GM12801 (cell line): ENCODE measurements around the gene IKZF1.

ENCODE experiments used
- CTCF ChIP-seq: IDR thresholded peaks from one replicate; pipeline ENCODE4 v1.5.1; 2011; ENCODE audit warnings: control low read depth; ENCODE audit not compliant: insufficient read length; ENCODE audit errors: extremely low read depth

IKZF1 gene

GRCh38 chr7:50348469-50349162 is 44.1 kb downstream of the IKZF1 start:
- TF ChIP-seq CTCF = no peak

- TF ChIP-seq CTCF = no peak
These were observed 44.9 kb downstream of the IKZF1 start for GRCh38 chr7:50349399-50349798.

GRCh38 chr7:50349963-50350944 is 45.7 kb downstream of the IKZF1 start:
- no peak for TF ChIP-seq CTCF

GRCh38 chr7:50351267-50351666 is 46.8 kb downstream of the IKZF1 start:
- no peak for TF ChIP-seq CTCF

- no peak for TF ChIP-seq CTCF
These were observed 47.8 kb downstream of the IKZF1 start for GRCh38 chr7:50352282-50352681.

- no peak for TF ChIP-seq CTCF
These were observed 48.2 kb downstream of the IKZF1 start for GRCh38 chr7:50352751-50353150.

GRCh38 chr7:50353201-50353600 is 48.7 kb downstream of the IKZF1 start:
- TF ChIP-seq CTCF = no peak
